HG03060 (cell line): Measurements from ENCODE around the gene AZU1.
"Not testable (repeated sequence)": the region's sequence is repeated elsewhere in the genome, so short reads cannot be mapped to it uniquely, and the experiment has no call there.

ENCODE experiments used
- ATAC-seq: cut with Tn5 transposase; IDR thresholded peaks from one replicate; pipeline ENCODE4 v1.9.1; 2021; ENCODE audit warnings: low read depth, moderate number of reproducible peaks; ENCODE audit not compliant: unreplicated experiment

The AZU1 gene

GRCh38 chr19:807627-808422 lies 19.8 kb upstream of the AZU1 start:
- no peak for ATAC-seq

- no peak for ATAC-seq
Observed at GRCh38 chr19:808423-808775, 19.2 kb upstream of the AZU1 start.

- ATAC-seq: no peak
Observed at GRCh38 chr19:810077-810855, 17.4 kb upstream of the AZU1 start.

GRCh38 chr19:810883-811489 lies 16.7 kb upstream of the AZU1 start:
- ATAC-seq: no peak

- ATAC-seq: no peak
Observed at GRCh38 chr19:811506-812048, 16.1 kb upstream of the AZU1 start.

GRCh38 chr19:812049-812746 lies 15.4 kb upstream of the AZU1 start:
- no peak for ATAC-seq

GRCh38 chr19:812747-813218 lies 14.9 kb upstream of the AZU1 start:
- ATAC-seq: no peak

GRCh38 chr19:813219-814151 lies 14.2 kb upstream of the AZU1 start:
- ATAC-seq: no peak

- no peak for ATAC-seq
Observed at GRCh38 chr19:814152-815078, 13.2 kb upstream of the AZU1 start.

- ATAC-seq: no peak
Observed at GRCh38 chr19:815079-815774, 12.4 kb upstream of the AZU1 start.

- no peak for ATAC-seq
Observed at GRCh38 chr19:815775-816499, 11.7 kb upstream of the AZU1 start.

- ATAC-seq: no peak
Observed at GRCh38 chr19:816500-816857, 11.2 kb upstream of the AZU1 start.

- not testable (repeated sequence) for ATAC-seq
Observed at GRCh38 chr19:820212-820611, 7.4 kb upstream of the AZU1 start.

- ATAC-seq: no peak
Observed at GRCh38 chr19:821231-821824, 6.3 kb upstream of the AZU1 start.

GRCh38 chr19:821825-822503 lies 5.7 kb upstream of the AZU1 start, which contains the start of gene PLPPR3:
TSS of gene PLPPR3 (minus strand) at chr19:821955. CDS start at chr19:821559, 396 bp downstream.
- no peak for ATAC-seq

- ATAC-seq: no peak
Observed at GRCh38 chr19:823565-824121, 4.0 kb upstream of the AZU1 start.
